Neural progenitor cell (in vitro differentiated cells): ENCODE results near the gene LRRIQ4.

Experiments used
- CTCF ChIP-seq: fragments of 200-600 bp; sonication (generic); IDR thresholded peaks from 2 replicates; pipeline ENCODE4 v1.5.1; 2017; ENCODE audit warnings: antibody characterized with exemption, mild to moderate bottlenecking
- EZH2 ChIP-seq: fragments of 200-600 bp; sonication (generic); IDR thresholded peaks from 2 replicates; pipeline ENCODE4 v1.6.1; 2017; ENCODE audit warnings: antibody characterized with exemption, mild to moderate bottlenecking, moderate library complexity

- TF ChIP-seq CTCF (no peak), EZH2 (no peak)
Measured at GRCh38 chr3:169868369-169868768, 55.7 kb downstream of the LRRIQ4 start.
